ENCODE data around the gene KMT2B.
A peak's percentile ranks its signal among the peaks of the same experiment; 100 is the strongest.

KMT2B gene

GRCh38 chr19:35742121-35742724 is 24.4 kb downstream of the KMT2B start, which contains the start of gene IGFLR1:
Gene IGFLR1 (minus strand): TSS chr19:35742452. CDS start chr19:35741180, 1,272 bp downstream.
- in situ Hi-C loops (cut with MboI; ENCODE audit: low pct_unique_long_range_greater_than_20kb, low sequenced_read_pairs, unreplicated experiment): no loop called here
- no peak for TF ChIP-seq CTCF (IDR thresholded peaks at IDR 0.05; ENCODE audit: extremely low read depth, insufficient read depth, missing control alignments)
- peak; percentile 70 for DNase-seq (ENCODE audit: low spot score)

GRCh38 chr19:35743640-35744429 is 26.0 kb downstream of the KMT2B start:
- TF ChIP-seq CTCF (IDR thresholded peaks at IDR 0.05; ENCODE audit: extremely low read depth, insufficient read depth, missing control alignments): no peak
- no peak for DNase-seq (ENCODE audit: low spot score)
- in situ Hi-C loops (cut with MboI; ENCODE audit: low pct_unique_long_range_greater_than_20kb, low sequenced_read_pairs, unreplicated experiment): no loop called here

- no peak for TF ChIP-seq CTCF (IDR thresholded peaks at IDR 0.05; ENCODE audit: extremely low read depth, insufficient read depth, missing control alignments)
- peak; percentile 82 for DNase-seq (ENCODE audit: low spot score)
- in situ Hi-C loops (cut with MboI; ENCODE audit: low pct_unique_long_range_greater_than_20kb, low sequenced_read_pairs, unreplicated experiment): no loop called here
These were observed 26.9 kb downstream of the KMT2B start for GRCh38 chr19:35744430-35745327.

- TF ChIP-seq CTCF (IDR thresholded peaks at IDR 0.05; ENCODE audit: extremely low read depth, insufficient read depth, missing control alignments): no peak
- peak; percentile 93 for DNase-seq (ENCODE audit: low spot score)
- in situ Hi-C loops (cut with MboI; ENCODE audit: low pct_unique_long_range_greater_than_20kb, low sequenced_read_pairs, unreplicated experiment): no loop called here
These were observed 27.7 kb downstream of the KMT2B start, which contains the start of the genes PSENEN and U2AF1L4 for GRCh38 chr19:35745328-35746086. Gene PSENEN (plus strand): TSS chr19:35745651. CDS start chr19:35745931, 280 bp downstream. Gene U2AF1L4 (minus strand): TSS chr19:35745418. CDS start chr19:35745391, 27 bp downstream.

- in situ Hi-C loops (cut with MboI; ENCODE audit: low pct_unique_long_range_greater_than_20kb, low sequenced_read_pairs, unreplicated experiment): no loop called here
- no peak for DNase-seq (ENCODE audit: low spot score)
- no peak for TF ChIP-seq CTCF (IDR thresholded peaks at IDR 0.05; ENCODE audit: extremely low read depth, insufficient read depth, missing control alignments)
These were observed 28.3 kb downstream of the KMT2B start for GRCh38 chr19:35746087-35746462.
